Measurements from ENCODE around the gene DAND5.

DAND5 gene

GRCh38 chr19:12944104-12944674 is 25.2 kb upstream of the DAND5 start:
- H3K4me3 Mint-ChIP-seq: no peak overlapping the region

GRCh38 chr19:12945479-12946091 is 23.8 kb upstream of the DAND5 start, which contains the start of gene RAD23A:
Gene RAD23A (plus strand): TSS chr19:12945862. CDS start chr19:12945949, 87 bp downstream.
- no peaks in the 10 kb centered on the region for H3K27me3 Mint-ChIP-seq (ENCODE audit: low read depth, poor library complexity)
- H3K27ac Mint-ChIP-seq: peak within 1 kb of the TSS; percentile 98
- no peak for TF ChIP-seq CTCF (IDR thresholded peaks at IDR 0.05)
- H3K36me3 Mint-ChIP-seq (ENCODE audit: low read depth): peaks cover 65% of the 10 kb centered on the region
- H3K4me3 Mint-ChIP-seq: peak within 1 kb of the TSS; percentile 92
- peak; percentile 99 for DNase-seq
- H3K9me3 Mint-ChIP-seq: no peaks in the 10 kb centered on the region
- H3K4me1 Mint-ChIP-seq: peaks cover 56% of the 10 kb centered on the region

More at GRCh38 chr19:12944104-12944674, 25.2 kb upstream of the DAND5 start:
- no peak for TF ChIP-seq CTCF (IDR thresholded peaks at IDR 0.05)
- peaks cover 67% of the 10 kb centered on the region for H3K36me3 Mint-ChIP-seq (ENCODE audit: low read depth)
- H3K9me3 Mint-ChIP-seq: no peaks in the 10 kb centered on the region
- no peak for DNase-seq
- no peaks in the 10 kb centered on the region for H3K27me3 Mint-ChIP-seq (ENCODE audit: low read depth, poor library complexity)
- H3K4me1 Mint-ChIP-seq: peaks cover 59% of the 10 kb centered on the region
- peak overlapping the region; percentile 98 for H3K27ac Mint-ChIP-seq

GRCh38 chr19:12946092-12946721 is 23.2 kb upstream of the DAND5 start:
- DNase-seq: peak; percentile 82
- Mint-ChIP-seq H3K4me3 (peak overlapping the region; percentile 92), H3K9me3 (no peaks in the 10 kb centered on the region), H3K27me3 (ENCODE audit: low read depth, poor library complexity) (no peaks in the 10 kb centered on the region), H3K4me1 (peaks cover 53% of the 10 kb centered on the region), H3K36me3 (ENCODE audit: low read depth) (peaks cover 65% of the 10 kb centered on the region), H3K27ac (peak overlapping the region; percentile 98)
- TF ChIP-seq CTCF (IDR thresholded peaks at IDR 0.05): no peak

GRCh38 chr19:12946731-12947496 is 22.5 kb upstream of the DAND5 start:
- DNase-seq: no peak
- TF ChIP-seq CTCF (IDR thresholded peaks at IDR 0.05): no peak

GRCh38 chr19:12947702-12948611 is 21.4 kb upstream of the DAND5 start:
- Mint-ChIP-seq H3K27me3 (ENCODE audit: low read depth, poor library complexity) (no peaks in the 10 kb centered on the region), H3K4me1 (peaks cover 43% of the 10 kb centered on the region), H3K27ac (peak overlapping the region; percentile 61), H3K9me3 (no peaks in the 10 kb centered on the region), H3K36me3 (ENCODE audit: low read depth) (peaks cover 56% of the 10 kb centered on the region), H3K4me3 (peak overlapping the region; percentile 92)
- no peak for TF ChIP-seq CTCF (IDR thresholded peaks at IDR 0.05)
- no peak for DNase-seq

More at GRCh38 chr19:12946731-12947496, 22.5 kb upstream of the DAND5 start:
- H3K27me3 Mint-ChIP-seq (ENCODE audit: low read depth, poor library complexity): no peaks in the 10 kb centered on the region
- H3K4me3 Mint-ChIP-seq: peak overlapping the region; percentile 92
- H3K4me1 Mint-ChIP-seq: peaks cover 53% of the 10 kb centered on the region
- peaks cover 65% of the 10 kb centered on the region for H3K36me3 Mint-ChIP-seq (ENCODE audit: low read depth)
- H3K27ac Mint-ChIP-seq: peak overlapping the region; percentile 98
- H3K9me3 Mint-ChIP-seq: no peaks in the 10 kb centered on the region

Data from nephron progenitor cell (in vitro differentiated cells).